GM23338 (cell line): ENCODE measurements around the gene SLTM. TPM values are rescaled to one million over a fixed set of nuclear protein-coding genes. Genes with fewer than 3 reads are reported as not detected.

Experiments
- ATAC-seq: fragments of 200-7000 bp; cut with Tn5 transposase; 3 replicates; pipeline ENCODE4 v1.9.1; 2020
- DNase-seq: peaks from one replicate; pipeline ENCODE4 v3.0.0-alpha.2; 2015; ENCODE audit warnings: low spot score
- H2AFZ ChIP-seq: fragments of 200-600 bp; sonication (generic); 2 replicates; pipeline ENCODE4 v1.8.0; 2016; ENCODE audit warnings: antibody characterized with exemption, mild to moderate bottlenecking, moderate library complexity
- H3F3A ChIP-seq: fragments of 200-600 bp; sonication (generic); replicated peaks from 2 replicates; pipeline ENCODE4 v1.8.0; 2017; ENCODE audit warnings: antibody characterized with exemption, mixed run types, low read depth
- H3K27ac ChIP-seq: fragments of 200-600 bp; sonication (generic); 2 replicates; pipeline ENCODE4 v1.6.1; 2016; ENCODE audit warnings: low read depth
- H3K27me3 ChIP-seq: fragments of 200-600 bp; sonication (generic); 2 replicates; pipeline ENCODE4 v1.8.0; 2016; ENCODE audit warnings: mild to moderate bottlenecking, mixed run types, moderate library complexity; ENCODE audit not compliant: insufficient read depth
- H3K36me3 ChIP-seq: fragments of 200-600 bp; sonication (generic); 2 replicates; pipeline ENCODE4 v1.8.0; 2016; ENCODE audit warnings: mild to moderate bottlenecking; ENCODE audit not compliant: insufficient read depth
- H3K4me1 ChIP-seq: fragments of 200-600 bp; sonication (generic); 2 replicates; pipeline ENCODE4 v1.8.0; 2016; ENCODE audit warnings: mild to moderate bottlenecking, moderate library complexity; ENCODE audit not compliant: insufficient read depth
- H3K4me2 ChIP-seq: fragments of 200-600 bp; sonication (generic); 2 replicates; pipeline ENCODE4 v1.7.1; 2017; ENCODE audit warnings: mixed run types
- H3K4me3 ChIP-seq: fragments of 200-600 bp; sonication (generic); 2 replicates; pipeline ENCODE4 v1.6.1; 2016; ENCODE audit warnings: mixed run types
- H3K79me2 ChIP-seq: fragments of 200-600 bp; sonication (generic); replicated peaks from 2 replicates; pipeline ENCODE4 v1.8.0; 2017; ENCODE audit warnings: mild to moderate bottlenecking; ENCODE audit not compliant: insufficient read depth
- H3K9me2 ChIP-seq: fragments of 200-600 bp; sonication (generic); 2 replicates; pipeline ENCODE4 v1.8.0; 2017; ENCODE audit not compliant: insufficient read depth
- H4K20me1 ChIP-seq: fragments of 200-600 bp; sonication (generic); replicated peaks from 2 replicates; pipeline ENCODE4 v1.8.0; 2017; ENCODE audit warnings: mild to moderate bottlenecking; ENCODE audit not compliant: insufficient read depth
- H3K27ac Mint-ChIP-seq: 2 replicates; pipeline ENCODE4 v1.8.0; 2020; ENCODE audit warnings: inconsistent platforms, mild to moderate bottlenecking, moderate library complexity, mixed read lengths
- H3K27me3 Mint-ChIP-seq: 3 replicates; pipeline ENCODE4 v1.8.0; 2022; ENCODE audit warnings: low read depth, mild to moderate bottlenecking, moderate library complexity, mixed read lengths, inconsistent platforms; ENCODE audit not compliant: insufficient read depth, poor library complexity
- H3K36me3 Mint-ChIP-seq: 3 replicates; pipeline ENCODE4 v1.8.0; 2021; ENCODE audit warnings: low read depth, mild to moderate bottlenecking, inconsistent platforms, moderate library complexity, mixed read lengths
- H3K4me1 Mint-ChIP-seq: 3 replicates; pipeline ENCODE4 v1.8.0; 2020; ENCODE audit warnings: mild to moderate bottlenecking, inconsistent platforms, mixed read lengths
- H3K4me3 Mint-ChIP-seq: 3 replicates; pipeline ENCODE4 v1.8.0; 2021; ENCODE audit warnings: moderate library complexity, mild to moderate bottlenecking, inconsistent platforms, mixed read lengths
- H3K9me3 Mint-ChIP-seq: 3 replicates; pipeline ENCODE4 v1.8.0; 2020; ENCODE audit warnings: moderate library complexity, mild to moderate bottlenecking, inconsistent platforms, mixed read lengths
- CREB1 ChIP-seq: fragments of 250-450 bp; sonication (Bioruptor Pico); IDR thresholded peaks from 2 replicates; pipeline ENCODE4 v1.5.0; 2020; ENCODE audit warnings: low read depth, mild to moderate bottlenecking, moderate library complexity
- CTCF ChIP-seq, 2 experiments: fragments of 200-600 bp in 1 of 2; sonication (generic) in 1 of 2; conservative IDR thresholded peaks; 2 replicates each; pipeline versions ENCODE4 v1.5.1 to v1.6.1; 2016 to 2017; ENCODE audit warnings: antibody characterized with exemption in 2 of 2, low read depth in 2 of 2, mild to moderate bottlenecking in 2 of 2, moderate library complexity in 1 of 2
- JUNB ChIP-seq: IDR thresholded peaks from one replicate; pipeline ENCODE4 v1.6.1; 2016; ENCODE audit warnings: antibody characterized with exemption; ENCODE audit not compliant: unreplicated experiment
- NANOG ChIP-seq: IDR thresholded peaks from 2 replicates; pipeline ENCODE4 v1.6.1; 2016; ENCODE audit warnings: antibody characterized with exemption, borderline replicate concordance
- POLR2AphosphoS5 ChIP-seq: IDR thresholded peaks from 2 replicates; pipeline ENCODE4 v1.6.1; 2016; ENCODE audit warnings: antibody characterized with exemption, low read depth
- REST ChIP-seq: IDR thresholded peaks from one replicate; pipeline ENCODE4 v1.6.1; 2018; ENCODE audit warnings: antibody characterized with exemption; ENCODE audit not compliant: unreplicated experiment
- STAT1 ChIP-seq: IDR thresholded peaks from one replicate; pipeline ENCODE4 v1.6.1; 2016; ENCODE audit warnings: antibody characterized with exemption; ENCODE audit not compliant: unreplicated experiment
- ZNF114 ChIP-seq: fragments of 250-450 bp; sonication (Bioruptor Pico); IDR thresholded peaks from 2 replicates; pipeline ENCODE4 v1.5.0; 2020; ENCODE audit warnings: mild to moderate bottlenecking, moderate library complexity
- ZNF331 ChIP-seq: fragments of 250-450 bp; sonication (Bioruptor Pico); IDR thresholded peaks from 2 replicates; pipeline ENCODE4 v1.5.0; 2020; ENCODE audit warnings: low read depth, mild to moderate bottlenecking, moderate library complexity
- ZNF462 ChIP-seq: fragments of 250-450 bp; sonication (Bioruptor Pico); IDR thresholded peaks from 2 replicates; pipeline ENCODE4 v1.5.0; 2020; ENCODE audit warnings: mild to moderate bottlenecking, moderate library complexity
- polyA plus RNA-seq: library from polyadenylated mRNA; unstranded; fragments of >200 nt; fragmentation: Nextera tagmentation; extraction: Ambion mirVana; gene quantifications from 2 replicates; pipeline ENCODE4 v1.2.1, GENCODE V29; 2016
- total RNA-seq: library from RNA; depleted of rRNA; stranded (reverse); fragments of >200 nt; shearing (Covaris generic); gene quantifications from 2 replicates; pipeline ENCODE4 v1.2.3, GENCODE V29; 2014

SLTM gene
- total and polyA plus RNA-seq, 2 experiments from 2014 or later: 210 to 476 TPM

GRCh38 chr15:58856086-58856485 lies 77.4 kb downstream of the SLTM start (continued):
- TF ChIP-seq ZNF462 (CRISPR knock-in tag): no peak
- no peak for TF ChIP-seq POLR2AphosphoS5
- no peak for TF ChIP-seq JUNB
- TF ChIP-seq CREB1: no peak
- TF ChIP-seq ZNF331 (CRISPR knock-in tag): no peak
- no peak for TF ChIP-seq CTCF (conservative IDR thresholded peaks at IDR 0.05; ENCODE audit: low read depth in 2 of 2)
- no peak for TF ChIP-seq NANOG
- no peak for TF ChIP-seq STAT1

GRCh38 chr15:58854593-58854992 lies 78.9 kb downstream of the SLTM start:
- Mint-ChIP-seq H3K36me3 (peaks cover 9% of the 10 kb centered on the region; the same call in 2 of the 3 replicates), H3K27me3 (no peaks in the 10 kb centered on the region), H3K27ac (no peak overlapping the region), H3K4me1 (no peaks in the 10 kb centered on the region), H3K4me3 (no peak overlapping the region), H3K9me3 (no peaks in the 10 kb centered on the region; the same call in 2 of the 3 replicates)
- DNase-seq (no peak), ATAC-seq (no peak)
- Histone ChIP-seq H3F3A (no peaks in the 10 kb centered on the region), H4K20me1 (no peaks in the 10 kb centered on the region), H3K79me2 (no peaks in the 10 kb centered on the region), H3K4me1 (no peaks in the 10 kb centered on the region), H3K4me3 (no peak overlapping the region), H2AFZ (no peak overlapping the region), H3K4me2 (no peak overlapping the region), H3K27ac (no peak overlapping the region), H3K9me2 (no peaks in the 10 kb centered on the region), H3K36me3 (no peaks in the 10 kb centered on the region), H3K27me3 (no peaks in the 10 kb centered on the region)
- TF ChIP-seq ZNF114: no peak
- TF ChIP-seq REST: no peak
- no peak for TF ChIP-seq STAT1
- no peak for TF ChIP-seq POLR2AphosphoS5
